Measurements from ENCODE around the gene CSMD2. TPM values are rescaled to one million over a fixed set of nuclear protein-coding genes. Genes with fewer than 3 reads are reported as not detected.

CSMD2 gene
- polyA plus RNA-seq, 10 donors: 0.52 to 2.2 (median 0.84) TPM

DNA sequence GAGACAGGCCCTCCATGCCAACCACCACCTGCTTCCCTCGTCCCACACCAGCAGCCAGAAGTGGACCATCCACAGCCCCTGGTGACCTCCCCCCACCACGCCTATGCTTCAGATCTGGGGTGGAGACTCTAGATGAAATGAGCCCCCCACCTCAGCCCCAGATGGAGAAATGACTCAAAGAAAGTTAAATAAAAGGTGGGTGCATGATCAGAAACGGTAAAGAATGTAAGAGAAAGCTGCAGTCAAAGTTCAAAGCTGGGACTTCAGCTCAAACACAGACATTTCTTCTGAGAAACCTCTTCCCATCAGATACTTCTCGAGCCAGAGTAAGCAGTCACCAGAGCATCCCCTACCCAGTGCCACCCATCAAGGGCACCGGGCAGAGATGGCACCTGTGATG is 344.2 kb downstream of the CSMD2 start:
- no peak for DNase-seq

- DNase-seq: no peak
Measured at GRCh38 chr1:33819913-33820311, 345.1 kb downstream of the CSMD2 start.

- no peak for DNase-seq
Measured at GRCh38 chr1:33819290-33819912, 345.6 kb downstream of the CSMD2 start.

- no peak for DNase-seq
Measured at GRCh38 chr1:33818071-33818470, 347.0 kb downstream of the CSMD2 start.

DNA sequence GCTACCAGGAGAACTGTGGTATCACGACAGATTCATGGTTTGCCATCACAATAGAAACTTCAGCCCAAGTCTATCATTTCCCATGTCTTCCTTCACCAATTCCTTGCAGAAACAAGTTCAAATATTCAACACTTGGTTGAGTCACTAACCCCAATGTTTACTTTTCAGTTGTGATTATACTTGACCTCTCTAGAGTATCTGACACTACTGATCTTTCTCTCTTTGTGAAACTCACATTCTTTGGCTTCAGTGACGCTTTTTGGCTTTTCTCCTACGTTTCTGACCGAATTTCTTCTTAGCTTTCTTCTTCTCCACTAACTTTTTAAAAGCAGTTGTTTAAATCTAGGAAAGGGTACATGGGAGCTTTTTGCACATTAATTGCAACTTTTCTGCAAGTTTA is 350.0 kb downstream of the CSMD2 start:
- DNase-seq: peak in 1 of 3 donors; percentile 29

DNA sequence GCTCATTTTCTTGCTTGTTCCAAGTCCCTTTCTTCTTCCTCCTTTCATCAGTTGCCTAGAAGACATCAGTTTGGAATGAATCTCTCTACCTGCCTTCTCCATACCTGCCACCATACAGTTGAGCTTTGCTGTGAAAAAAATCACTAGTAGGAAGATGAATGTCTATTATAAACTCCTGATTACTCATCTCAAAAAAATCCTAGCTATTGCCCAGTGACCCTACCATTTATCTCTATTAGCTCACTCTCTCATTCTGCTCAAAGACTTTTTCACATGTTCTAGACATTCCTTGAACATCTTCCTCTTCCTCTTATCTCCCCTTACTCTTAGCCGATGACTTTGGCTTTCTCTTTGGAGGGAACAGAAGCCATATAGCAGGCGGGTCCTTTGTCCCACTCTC is 350.9 kb downstream of the CSMD2 start:
- DNase-seq: no peak

DNA sequence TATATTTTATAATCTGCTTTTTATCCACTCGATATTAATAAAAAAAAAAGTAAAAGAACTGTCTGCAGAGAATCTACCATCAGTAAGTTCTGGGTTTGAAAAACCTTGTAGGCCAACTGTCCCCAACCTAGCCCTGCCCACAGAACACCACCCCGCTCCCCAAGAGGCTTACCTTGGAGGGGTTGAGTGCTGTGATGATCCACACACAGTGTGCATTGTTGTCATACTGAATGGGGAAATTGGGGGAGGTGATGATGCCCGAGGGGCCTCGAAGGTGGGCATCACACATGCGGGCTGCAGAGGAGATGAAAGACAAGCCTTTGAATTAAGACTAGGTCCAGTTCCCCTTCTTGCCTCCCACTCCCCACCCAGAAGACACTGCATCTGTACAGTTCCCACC is 354.5 kb downstream of the CSMD2 start:
- DNase-seq: no peak

- no peak for DNase-seq
Measured at GRCh38 chr1:33805988-33806387, 359.0 kb downstream of the CSMD2 start.

DNA sequence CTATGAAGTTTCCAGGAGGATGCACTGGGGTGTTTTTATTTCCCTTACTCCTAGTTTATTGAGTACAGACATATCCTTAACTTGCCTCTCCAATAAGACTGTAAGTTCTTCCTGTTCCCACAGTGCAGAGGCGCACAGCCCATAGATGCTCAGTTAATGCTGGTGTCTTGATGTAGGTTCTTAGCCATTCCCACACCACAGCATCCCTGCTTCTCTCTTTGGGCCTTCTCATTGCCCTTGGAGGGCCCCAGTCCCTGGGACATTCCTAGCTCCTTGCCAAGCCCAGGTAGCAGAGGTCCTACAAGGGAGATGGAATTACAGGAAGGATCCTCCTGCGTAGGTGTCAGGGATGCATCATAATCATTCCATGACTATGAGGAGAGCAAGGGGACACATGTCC is 362.8 kb downstream of the CSMD2 start:
- DNase-seq: no peak

- no peak for DNase-seq
Measured at GRCh38 chr1:33797849-33798248, 367.2 kb downstream of the CSMD2 start.

GRCh38 chr1:33792651-33793050 is 372.4 kb downstream of the CSMD2 start:
- DNase-seq: peak in 1 of 3 donors; percentile 4

DNA sequence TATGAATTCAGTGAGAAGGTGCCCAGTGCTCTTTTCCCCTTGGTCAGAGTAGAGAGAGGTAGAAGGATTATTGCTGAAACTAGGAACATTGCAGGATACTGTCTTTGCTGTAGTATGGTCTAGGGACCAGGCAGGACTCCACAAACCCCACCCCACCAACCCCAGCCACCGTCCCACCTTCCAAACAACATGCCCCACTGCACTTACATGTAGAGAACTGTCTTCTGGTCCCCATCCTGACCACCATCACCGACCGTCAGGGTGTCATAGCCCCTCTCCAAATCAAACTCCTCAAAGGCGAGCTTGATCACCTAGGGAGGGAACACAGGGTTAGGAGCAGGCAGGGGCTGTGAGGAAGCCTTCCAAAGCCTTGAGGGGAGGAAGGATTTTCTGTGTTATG is 372.8 kb downstream of the CSMD2 start:
- DNase-seq: no peak

DNA sequence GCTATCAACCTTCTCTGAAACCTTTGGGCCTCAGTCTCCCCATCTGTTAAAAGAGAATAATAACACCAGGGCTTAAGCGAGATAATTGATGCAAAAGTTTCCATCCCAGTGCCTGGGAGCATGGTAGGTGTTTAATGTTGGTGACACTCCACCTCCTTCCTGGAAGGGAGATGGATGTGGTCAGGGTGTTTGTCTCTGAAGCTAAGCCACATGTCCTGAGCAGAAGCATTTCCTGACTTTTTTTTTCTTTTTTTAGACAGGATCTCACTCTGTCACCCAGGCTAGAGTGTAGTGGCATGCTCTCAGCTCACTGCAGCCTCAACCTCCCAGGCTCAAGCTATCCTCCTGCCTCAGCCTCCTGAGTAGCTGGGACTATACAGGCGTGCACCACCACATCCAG is 373.8 kb downstream of the CSMD2 start:
- DNase-seq: no peak

DNA sequence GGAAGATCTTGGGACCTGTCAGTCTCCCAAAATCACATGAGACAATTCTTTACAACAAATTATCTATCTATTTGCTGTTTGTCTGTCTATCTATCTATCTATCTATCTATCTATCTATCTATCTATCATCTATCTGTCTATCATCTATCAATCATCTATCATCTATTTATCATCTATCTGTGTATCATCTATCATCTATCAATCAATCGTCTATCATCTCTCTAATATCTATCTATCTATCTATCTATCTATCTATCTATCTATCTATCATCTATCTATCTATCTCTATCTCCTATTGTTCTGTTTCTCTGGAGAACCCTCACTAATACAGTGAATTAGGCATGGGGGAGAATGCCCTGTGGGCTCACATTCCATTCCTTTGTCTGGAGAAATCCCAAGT is 374.5 kb downstream of the CSMD2 start:
- DNase-seq: no peak

GRCh38 chr1:33784876-33785275 is 380.2 kb downstream of the CSMD2 start:
- no peak for DNase-seq

DNA sequence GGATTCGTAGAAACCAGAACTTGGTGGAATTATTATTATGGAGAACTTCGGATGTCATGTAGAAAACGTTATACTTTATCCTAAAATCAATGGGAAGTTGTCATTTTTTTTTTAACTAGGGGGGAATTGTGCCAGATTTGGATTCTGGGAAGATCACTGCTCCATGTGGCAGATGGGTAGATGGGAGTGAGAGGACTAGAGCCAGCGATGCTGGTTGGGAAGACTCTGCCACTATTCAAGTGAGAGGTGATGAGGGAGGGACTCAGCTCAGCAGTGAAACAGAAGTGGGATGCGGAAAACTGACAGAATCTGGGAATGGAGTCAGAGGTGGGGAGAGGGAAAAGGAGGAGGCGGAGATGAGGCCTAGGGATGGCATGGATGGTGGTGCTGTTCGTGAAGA is 382.3 kb downstream of the CSMD2 start:
- DNase-seq: no peak

DNA sequence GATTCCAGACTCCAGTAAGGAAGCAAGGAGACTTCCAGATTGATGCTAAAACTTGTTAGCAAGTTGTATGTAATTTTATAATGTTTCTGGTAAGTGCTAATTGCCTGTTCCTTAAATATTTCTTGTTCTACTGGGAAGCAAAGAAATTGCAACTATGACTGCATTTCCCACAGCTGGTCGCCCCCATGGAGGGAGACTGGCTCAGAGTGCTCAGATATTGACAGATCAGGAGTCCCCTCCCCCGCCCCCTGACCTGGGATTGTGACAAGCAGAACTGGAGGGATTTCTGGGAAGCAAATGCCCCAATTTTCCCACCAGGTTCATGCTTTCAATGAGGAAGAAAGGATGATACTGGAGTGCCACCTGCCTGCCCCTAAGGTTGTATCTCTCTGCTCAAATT is 383.4 kb downstream of the CSMD2 start:
- no peak for DNase-seq

GRCh38 chr1:33777337-33777736 is 387.7 kb downstream of the CSMD2 start:
- DNase-seq: no peak

DNA sequence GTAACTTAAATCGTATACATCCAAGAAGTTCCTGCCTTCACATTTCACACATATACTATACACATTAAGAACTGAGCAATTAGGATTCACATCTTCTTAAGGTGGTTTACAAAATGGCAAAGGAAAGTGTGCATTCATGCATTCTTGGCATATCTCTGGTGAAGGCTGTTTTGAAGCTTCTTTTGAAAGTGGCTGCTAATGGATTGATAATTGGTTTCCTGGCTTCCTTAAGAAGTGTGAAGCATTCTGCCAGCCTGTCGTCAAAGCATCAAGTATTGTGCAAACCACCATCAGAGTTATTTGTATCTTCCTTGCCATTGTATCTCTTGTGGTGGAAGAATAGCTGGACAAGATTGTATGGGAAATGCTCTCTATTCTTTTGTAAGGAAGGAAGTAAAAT is 396.2 kb downstream of the CSMD2 start:
- no peak for DNase-seq

DNA sequence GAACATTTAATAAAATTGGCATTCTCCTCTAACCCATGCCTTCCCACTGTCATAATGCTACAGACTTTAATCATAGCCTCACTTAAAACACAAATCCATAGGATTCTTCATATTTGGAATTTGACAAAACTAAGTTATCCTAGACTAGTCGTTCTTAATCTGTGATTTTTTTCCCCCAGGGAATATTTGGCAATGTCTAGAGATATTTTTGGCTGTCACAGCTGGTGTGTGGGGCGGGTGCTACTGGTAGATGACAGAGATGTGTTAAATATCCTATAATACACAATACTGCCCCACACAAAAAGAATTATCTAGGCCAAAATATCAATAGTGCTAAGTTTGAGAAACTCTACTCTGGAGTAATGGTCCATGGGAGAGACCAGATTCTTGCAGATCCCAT is 396.9 kb downstream of the CSMD2 start:
- no peak for DNase-seq

DNA sequence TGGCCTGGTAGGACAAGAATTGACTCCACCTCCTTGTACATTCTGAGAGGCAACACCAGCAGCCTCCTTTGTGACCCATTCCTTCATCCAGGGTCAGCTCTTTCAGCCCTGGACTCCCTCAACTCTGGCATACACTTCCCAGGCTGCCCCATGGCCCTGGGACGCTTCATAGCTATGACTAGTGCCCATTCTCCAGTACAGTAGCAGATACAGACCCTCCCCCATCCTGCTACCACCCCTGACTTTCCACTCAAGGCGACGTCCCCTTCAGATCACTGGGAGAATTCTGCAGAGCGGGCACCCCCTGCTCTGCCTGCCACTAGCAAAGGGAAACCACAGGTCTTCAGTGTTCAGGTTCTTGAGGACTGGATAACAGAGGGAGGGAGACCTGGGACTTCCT is 400.9 kb downstream of the CSMD2 start:
- no peak for DNase-seq

DNA sequence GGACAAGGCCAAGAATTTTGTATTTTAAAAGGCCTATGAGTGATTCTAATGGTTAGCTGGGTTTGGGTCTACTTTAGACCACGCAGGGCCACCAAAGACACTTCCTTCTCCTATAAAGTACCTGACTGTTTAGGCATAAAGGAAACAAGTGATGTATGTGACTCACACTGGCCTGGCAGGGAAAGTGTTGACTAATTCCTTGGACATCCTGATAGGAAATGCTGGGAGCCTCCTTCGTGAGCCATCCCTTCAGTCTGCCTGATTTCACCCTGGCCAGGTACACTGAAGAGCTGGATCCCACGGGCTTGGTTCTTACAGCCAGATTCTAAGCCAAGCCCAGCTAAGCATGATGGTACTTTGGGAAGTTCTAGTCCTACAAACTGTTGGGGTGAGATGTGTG is 401.6 kb downstream of the CSMD2 start:
- DNase-seq: peak in 2 of 3 donors; percentile 22 to 24

- DNase-seq: no peak
Measured at GRCh38 chr1:33762962-33763361, 402.1 kb downstream of the CSMD2 start.

DNA sequence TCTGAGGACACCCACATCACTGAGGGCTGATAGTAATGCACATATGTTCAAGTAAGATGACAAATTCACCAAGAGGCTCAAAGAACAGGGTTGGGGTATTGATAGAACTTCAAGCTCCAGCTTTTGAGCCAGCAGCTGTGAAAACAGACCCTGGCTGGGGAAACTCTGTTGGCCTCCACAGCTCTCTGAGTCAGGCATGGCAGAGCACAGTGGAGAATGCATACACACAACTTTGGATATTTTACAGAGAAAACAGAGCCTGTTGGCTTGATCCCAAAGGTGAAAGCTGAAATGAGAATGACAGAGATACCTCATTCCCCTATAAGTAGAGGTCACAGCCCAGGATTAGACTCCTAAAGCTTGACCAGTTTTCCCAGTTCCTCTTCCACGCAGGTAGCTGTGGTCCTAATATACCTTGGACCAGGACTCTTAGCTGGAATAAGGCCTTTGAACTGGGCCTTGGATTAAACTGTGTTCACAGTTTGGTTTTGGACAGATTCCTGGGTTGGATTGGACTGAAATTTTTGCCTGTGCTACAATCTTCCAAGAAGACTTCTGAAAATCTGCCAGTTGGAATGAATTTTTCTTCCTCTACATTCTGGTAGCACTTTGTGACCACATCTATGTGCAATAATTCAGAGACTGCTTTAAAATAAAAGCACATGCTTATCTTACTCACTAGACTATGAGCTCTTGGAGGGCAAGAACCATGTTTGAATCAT is 402.8 kb downstream of the CSMD2 start:
- DNase-seq: peak; percentile 36 to 82 (median 71)

Measured in muscle of back (tissue), 11 donors.